COR-L47 (cell line): ENCODE measurements around the gene PEAR1.
"Not testable (repeated sequence)": the region's sequence is repeated elsewhere in the genome, so short reads cannot be mapped to it uniquely, and the experiment has no call there.

ENCODE experiments used
- DNase-seq: peaks from one replicate; lab custom pipeline; 2025; lab: John Stamatoyannopoulos, UW

Gene PEAR1

DNA sequence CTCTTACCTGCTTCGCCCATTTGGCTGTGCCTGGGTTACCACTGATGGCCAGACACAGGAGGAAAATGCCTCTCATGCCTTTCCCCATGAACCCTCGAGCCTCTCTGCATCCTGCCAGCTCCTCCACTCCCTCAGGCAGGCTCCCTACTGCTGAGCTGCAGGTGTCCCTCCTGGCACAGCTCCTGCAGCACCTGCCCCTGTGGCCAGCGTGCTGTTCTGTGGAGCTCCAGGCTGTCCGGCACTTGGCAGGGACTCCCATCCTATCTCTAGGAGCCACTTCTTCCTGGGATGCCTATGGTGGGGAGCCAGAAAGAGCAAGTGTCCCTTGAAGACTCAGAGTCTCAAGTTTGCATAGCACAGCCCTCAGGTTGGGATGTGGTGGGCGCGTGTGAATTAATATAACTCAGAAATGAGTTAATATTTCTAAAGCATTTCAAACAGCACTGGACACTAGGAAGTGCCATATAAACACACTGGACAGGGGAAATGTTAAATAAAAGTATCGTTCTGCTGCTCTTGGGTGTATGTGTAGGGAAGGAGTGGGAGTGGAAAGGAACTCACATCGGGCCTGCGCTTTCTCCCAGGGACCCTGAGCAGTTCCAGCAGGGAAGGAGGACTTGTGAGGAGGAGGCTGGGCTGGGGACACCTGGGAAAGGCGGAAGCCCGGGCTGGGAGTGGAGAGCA lies 29.6 kb downstream of the PEAR1 start:
- peak; percentile 86 for DNase-seq

DNA sequence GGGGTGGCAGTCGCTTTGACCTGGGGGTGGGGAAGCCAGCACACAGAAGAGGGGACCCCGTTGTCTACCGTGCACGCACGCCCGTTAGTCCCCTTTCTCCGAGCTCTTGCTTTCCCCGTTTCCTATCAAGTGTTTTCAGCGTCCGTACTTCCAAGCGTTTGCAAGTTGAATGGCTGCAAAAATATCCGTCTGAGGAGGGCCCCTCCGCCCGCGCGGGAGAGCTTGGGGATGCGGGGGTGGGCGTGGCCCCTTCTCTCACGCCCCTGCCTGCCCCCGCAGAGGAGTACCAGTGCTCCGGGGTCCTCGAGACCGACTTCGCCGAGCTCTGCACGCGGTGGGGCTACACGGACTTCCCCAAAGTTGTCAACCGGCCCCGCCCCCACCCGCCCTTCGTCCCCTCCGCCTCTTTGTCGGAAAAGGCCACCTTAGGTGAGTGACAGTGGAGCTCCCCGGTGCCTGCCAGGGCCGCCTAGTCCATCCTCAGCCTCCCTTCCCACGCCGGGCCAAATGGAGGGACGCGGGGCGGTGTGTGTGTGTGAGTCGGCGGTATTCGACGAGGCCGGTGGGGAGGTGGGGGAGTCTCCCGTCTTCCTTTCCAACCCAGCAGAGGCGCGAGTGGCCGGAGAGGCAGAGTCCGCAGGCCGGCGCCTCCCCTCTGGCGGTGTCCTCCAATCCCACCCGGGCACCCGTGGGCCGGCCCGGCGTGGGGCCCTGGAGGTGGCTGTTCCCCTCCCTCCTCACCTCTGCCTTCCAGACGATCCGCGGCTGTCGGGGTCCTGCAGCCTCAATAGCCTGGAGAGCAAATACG lies 30.4 kb downstream of the PEAR1 start:
- no peak for DNase-seq

DNA sequence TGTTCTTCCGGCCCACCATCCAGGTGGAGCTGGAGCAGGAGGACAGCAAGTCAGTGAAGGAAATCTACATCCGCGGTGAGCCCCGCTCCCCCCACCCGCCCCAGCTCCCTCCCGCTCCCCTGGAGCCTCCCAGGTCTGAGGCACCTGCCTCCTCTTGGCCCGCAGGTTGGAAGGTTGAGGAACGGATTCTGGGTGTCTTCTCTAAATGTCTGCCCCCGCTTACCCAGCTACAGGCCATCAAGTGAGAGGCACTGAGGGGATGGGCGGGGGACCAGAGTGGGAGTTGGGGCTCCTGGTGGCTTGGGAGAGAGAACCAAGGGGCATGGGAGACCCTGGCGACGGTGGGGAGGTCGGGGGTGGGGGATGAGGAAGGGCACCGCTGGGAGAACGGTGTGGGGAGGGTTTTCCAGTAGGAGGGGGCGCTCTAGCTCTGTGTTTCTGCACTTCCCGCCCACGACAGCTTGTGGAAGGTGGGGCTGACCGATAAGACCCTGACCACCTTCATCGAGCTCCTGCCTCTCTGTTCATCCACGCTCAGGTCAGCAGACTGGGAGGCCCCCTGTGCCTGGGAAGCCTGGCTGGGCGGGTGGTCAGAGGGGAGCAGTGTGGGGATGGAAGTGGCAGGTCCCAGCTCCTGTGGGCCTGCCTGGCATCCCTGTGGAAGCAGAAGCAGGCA lies 31.1 kb downstream of the PEAR1 start:
- DNase-seq, result no peak

DNA sequence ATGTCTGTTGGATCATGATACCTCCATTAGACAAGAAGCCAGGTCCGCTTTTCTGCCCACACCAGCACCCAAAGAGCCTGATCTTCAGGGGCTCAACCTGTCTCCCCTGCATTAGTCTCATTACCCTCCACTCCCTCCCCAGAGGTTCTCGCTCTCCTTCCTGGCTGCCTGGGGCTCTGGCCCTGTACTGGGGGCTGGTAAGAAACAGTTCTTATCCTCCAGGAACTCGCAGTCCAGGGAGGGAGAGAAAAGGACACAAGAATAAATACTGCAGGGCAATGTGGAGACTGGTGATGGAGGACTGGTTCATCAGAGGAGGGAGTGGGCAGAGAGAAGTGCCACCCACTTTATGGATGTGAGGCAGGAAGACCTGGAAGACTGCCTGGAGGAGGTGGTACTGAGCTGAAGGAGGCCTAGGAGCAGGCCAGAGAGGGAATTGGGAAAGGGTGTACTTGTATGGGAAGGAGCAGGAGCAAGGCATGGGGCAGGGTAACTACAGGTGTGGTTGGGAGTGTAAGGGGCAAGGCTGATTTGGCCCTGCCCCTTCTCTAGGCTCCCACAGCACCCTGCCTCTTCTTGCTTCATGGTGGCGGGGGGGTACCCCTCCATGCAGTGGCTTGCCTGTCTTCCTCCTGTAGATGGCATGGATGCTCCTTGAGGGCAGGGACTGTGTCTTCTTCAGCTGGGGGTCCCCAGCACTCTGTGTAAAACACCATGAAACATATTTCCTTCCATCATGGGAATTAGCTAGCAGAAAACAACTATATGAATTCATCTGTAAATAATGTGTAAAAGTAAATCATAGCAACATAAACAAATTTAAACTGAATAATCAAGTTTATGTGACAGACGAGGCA lies 31.9 kb downstream of the PEAR1 start:
- no peak for DNase-seq

DNA sequence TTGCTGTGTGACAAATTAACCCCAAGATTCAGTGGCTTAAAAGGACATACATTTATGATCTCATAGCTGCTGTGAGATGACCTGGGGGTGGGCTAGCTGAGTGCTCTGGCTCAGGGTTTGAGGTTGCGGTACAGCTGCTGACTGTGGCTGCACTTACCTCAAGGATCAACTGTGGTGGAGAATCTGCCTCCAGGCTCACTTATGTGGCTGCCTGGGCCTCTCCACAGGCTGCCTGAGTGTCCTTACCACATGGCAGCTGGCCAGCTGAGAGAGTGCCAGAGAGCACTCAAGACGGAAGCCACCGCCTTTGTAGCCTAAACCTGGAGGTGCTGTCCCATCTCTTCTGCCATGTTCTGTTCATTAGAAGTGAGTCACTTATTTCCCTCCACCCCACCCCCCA lies 32.7 kb downstream of the PEAR1 start:
- peak; percentile 81 for DNase-seq

DNA sequence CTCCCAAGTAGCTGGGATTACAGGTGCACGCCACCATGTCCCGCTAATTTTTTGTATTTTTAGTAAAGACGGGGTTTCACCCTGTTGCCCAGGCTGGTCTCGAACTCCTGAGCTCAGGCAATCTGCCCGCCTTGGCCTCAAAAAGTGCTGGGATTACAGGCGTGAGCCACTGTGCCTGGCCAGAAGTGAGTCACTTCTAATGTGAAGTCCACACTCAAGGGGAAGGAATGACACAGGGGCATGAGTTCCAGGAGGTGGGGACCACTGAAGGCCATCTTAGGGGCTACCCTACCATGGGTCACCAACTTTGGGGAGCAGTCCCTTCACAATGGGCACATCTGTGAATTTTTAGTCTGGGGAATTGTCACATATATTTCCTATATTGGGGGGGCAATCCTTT lies 33.2 kb downstream of the PEAR1 start:
- not testable (repeated sequence) for DNase-seq

DNA sequence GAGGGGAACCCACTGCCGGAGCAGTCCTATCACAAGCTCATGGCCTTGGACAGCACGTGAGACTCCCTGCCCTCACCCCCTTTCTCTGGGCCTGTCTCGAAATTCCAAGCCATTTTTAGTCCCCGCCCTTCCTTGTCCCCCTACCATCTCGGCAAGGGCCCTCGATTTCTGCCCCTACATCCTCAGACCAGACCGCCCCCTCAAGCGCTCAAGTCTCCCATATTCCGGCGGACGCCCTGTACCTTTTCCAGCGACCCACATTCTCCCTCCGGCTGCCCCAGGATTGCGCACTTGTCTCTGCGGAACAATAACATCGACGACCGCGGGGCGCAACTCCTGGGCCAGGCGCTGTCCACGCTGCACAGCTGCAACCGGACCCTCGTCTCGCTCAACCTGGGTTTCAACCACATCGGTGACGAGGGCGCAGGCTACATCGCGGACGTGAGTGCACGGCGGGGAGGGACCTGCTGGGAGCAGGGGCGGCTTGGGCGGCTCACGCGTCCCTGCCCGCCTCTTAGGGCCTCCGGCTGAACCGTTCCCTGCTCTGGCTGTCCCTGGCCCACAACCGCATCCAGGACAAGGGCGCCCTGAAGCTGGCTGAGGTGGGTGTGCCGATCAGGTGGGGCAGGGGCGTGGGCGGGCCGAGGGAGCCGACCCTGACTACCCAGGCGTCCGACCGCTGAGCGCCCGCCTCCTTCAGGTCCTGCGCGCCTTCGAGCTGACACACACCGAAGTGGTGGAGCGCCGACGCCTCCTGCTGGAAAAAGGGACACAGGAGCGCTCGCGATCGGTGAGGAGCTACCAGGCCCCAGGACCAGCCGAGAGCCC lies 33.9 kb downstream of the PEAR1 start:
- peak; percentile 77 for DNase-seq

DNA sequence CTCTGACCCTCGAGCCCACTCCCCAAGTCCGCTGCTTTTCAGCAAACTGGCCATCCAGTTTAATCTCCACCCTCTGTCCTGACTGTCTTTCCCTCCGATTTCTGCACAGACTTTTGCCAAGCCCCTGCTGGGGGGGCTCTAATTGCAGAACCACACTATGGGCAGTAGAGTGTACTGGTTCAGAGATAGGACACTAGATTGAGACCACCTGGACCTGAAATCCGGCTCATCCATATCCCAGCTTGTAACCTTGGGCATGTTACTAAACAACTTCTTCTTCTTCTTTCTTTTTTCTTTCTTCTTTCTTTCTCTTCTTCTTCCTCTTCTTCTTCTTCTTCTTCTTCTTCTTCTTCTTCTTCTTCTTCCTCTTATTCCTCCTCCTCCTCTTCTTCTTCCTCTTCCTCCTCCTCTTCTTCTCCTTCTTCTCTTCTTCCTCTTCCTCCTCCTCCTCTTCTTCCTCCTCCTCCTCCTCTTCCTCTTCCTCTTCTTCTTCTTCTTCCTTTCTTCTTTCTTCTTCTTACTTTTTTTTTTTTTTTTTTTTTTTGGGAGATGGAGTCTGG lies 34.6 kb downstream of the PEAR1 start:
- DNase-seq, result no peak

DNA sequence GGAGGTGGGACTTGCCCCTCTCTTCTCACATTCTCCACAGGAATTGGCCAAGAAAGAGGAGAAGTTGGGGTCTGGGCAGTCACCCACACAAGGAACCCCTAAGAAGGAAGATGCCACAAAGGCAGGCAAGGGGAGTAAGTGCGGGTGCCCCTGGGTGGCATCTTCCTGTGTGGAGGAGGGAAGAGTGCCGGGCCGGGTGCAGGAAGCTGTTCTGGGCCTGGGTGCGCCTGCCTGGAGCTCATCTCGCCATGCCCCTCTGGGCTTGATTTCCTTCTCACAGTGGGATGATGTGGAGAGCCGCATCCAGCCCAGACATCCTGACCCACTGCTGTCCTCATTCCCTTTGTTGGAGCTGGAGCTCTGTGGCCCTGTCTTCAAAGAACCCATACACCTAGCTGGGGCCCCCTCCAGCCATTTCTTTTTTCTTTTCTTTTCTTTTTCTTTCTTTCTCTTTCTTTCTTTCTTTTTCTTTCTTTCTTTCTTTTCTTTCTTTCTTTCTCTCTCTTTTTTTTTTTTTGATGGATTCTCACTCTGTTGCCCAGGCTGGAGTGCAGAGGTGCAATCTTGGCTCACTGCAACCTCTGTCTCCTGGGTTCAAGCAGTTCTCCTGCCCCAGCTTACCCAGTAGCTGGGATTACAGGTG lies 36.2 kb downstream of the PEAR1 start:
- no peak for DNase-seq

DNA sequence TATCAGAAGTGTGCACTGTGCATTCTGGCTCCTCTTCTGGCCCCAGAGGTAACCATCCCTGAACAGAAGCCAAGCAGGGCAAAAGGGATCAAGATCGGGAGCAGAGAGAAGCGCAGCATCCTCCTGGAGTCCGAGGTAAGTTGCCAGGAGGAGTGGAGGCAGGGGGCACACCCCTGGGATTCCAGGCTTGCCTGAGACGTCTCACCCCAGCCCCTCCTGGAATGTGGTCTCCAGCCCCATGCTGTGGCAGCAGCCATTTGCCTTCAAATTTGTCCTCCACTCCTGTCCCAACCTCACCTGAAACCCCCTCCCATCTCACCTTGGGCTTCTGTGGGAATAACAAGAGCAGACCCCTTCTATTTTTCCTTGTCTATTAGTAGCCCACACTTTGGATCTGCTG lies 37.0 kb downstream of the PEAR1 start:
- no peak for DNase-seq

DNA sequence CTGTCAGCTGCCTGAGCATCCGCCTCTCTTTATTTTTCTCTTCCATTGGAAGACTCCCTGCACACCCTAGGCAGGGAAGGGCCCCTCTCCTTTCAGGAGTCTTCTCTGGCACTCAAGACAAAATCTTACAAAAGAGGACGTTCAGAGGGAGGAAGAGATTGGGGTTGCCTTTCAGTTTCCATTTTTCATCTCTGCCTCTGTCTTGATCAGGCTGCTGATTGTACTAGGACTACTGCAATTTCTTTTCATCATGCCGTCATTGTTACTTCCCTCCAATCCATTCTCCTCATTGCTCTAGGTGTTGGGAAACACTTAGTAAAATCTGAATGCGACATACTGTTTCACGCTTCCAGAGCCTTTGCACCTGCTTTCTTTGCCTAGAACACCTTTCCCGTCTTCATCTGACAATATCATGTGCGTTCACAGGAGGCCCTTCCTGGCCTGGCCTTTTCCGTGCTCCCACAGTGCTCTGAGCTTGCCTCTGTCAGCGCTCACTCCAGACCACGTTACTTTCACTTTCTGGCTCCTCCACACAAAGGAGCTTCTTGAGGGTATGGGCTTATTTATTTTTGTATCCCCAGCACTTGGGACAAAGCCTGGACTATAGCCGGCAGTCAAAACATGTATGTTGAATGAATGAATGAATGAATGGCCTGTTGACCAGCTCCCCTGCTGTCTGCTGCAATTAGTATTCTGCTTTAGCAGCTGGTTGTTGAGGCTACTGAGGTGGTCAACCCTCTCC lies 37.9 kb downstream of the PEAR1 start:
- DNase-seq, result no peak

DNA sequence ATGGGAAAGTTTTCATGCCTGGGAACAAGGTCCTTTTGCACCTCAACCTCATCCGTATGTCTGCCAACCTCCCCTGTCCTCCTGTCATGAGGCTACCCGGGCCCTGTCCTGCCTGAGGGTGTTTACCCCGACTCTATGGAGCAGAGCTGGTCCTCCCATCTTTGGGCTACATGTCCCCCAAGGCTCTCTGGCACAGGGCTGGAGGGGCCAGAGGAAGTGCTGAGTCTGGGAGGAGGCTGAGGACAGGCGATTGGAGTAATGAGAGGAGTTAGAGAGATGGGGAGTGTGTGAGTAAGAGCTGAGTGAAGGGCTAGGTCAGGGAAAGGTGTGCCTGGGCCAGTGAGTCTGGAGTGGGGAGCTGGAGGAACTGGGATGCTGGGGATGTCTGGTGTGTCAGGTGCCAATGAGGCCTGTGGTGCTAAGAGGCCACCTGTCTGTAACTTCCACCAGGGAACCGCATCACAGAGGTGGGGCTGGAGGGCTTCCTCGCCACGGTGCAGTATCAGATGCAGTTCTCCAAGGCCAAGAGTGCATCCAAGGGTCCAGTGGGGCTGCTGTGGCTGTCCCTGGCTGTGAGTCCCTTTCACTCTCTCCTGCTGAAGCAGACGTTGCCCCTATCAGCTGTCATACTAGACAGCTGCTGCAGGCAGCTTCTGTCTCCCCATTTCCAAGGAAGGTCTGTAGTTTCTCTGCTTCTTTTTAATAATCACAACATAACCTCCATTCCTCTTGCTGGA lies 38.6 kb downstream of the PEAR1 start:
- DNase-seq, result no peak

DNA sequence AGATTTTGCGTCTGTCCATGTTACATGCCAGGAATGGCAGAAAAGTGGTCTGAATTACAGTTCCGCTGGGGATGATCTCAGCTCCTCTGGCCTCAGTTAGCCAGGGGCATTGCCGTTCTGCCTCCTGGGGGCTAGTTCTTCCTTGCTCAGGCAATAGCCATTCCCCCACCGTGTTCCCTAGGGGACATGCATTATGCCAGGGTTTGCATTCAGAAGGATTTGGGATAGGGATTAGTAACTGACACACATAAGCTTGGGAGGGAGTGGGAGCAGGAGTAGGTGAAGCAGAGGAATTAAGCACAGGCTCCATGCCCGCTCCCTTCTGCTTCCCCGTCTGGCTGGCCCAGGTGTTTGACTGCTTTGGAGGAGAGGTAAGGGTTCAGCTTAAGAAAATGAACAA lies 39.6 kb downstream of the PEAR1 start:
- DNase-seq, result no peak

DNA sequence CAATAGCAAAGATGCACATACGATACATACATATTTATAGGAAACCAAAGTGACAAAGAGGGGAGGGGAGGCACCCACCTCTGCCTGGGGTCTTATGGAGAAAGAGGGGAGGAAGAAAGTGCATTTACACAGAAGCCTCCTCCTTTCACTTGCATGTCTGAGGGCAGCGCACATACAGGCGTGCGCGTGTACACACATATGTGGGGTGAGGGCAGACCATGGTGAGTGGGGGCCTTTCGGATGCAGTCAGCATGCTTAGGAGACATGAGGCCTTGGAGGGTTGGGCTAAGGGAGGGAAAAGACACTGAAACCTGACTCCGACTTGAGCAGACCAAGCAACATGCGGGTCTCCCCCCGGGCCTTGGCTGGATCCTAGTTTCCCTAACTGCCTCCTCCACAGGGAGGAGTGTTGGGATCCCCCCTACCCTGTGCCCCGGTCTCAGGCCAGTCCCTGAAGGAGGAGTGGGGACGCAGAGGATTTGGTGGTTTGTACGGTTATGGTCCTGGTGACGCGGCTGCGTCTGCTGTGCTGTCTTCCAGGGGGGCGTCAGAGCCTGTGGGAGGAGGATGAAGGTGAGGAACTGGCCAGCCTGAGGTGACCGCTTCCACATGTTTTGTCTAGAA lies 42.1 kb downstream of the PEAR1 start:
- no peak for DNase-seq

DNA sequence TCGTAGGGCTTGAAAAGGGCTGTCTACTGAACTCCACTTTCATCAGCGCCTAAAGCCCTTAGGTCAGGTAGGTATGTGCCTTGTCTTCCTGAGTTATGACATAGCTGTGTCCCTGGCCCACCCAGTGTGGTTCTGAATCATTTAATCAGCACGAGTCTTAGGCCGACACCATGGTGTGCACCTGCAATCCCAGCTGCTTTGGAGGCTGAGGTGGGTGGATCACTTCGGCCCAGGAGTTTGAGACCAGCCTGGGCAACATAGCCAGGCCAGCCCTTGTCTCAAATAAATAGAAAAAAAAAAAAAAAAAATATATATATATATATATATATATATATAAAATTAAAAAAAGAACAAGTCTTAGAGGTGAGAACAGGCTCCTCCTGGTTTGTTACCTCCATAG lies 42.7 kb downstream of the PEAR1 start:
- no peak for DNase-seq

DNA sequence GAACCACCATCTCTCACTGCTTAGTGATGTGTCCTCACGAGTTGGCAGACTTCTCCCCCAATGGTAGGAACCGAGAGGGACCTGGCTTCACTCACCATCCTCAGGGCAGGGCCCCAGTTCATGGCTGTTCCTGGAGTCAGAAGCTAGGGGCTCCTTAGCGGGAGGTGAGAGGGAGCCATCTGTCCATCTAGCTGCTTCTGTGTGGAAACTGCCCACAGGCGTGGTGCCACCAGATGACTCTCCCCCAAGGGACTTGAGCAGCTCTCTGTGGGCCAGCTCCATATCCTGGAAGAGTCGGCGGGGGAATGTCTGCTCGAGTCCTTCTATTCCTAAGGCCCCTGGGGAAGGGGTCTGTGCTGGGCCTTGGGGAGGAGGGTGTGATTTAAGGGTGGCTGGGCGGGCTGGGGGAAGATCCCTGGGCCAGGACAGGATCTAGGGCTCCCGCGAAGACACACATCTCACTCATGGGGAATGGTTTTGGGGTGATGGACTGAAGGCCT lies 43.3 kb downstream of the PEAR1 start:
- no peak for DNase-seq

DNA sequence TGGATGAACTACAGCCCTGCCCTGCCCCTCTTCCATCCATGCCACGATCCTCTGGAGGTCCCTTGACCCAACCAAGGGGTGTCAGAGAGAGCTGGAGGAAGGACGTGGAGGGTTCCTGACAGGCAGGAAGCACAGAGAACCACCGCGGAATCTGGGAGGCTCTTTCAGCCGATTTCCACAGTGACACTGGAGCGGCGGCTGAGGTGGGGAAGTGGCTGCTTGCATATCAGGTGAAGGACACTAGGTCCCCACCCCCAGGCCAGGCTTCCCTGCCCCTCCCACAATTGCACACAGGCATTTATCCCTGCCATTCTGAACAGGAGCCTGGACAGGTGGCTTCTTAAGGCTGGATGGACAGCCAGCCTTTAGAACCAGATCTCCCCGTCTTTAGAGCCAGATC lies 44.4 kb downstream of the PEAR1 start:
- no peak for DNase-seq

DNA sequence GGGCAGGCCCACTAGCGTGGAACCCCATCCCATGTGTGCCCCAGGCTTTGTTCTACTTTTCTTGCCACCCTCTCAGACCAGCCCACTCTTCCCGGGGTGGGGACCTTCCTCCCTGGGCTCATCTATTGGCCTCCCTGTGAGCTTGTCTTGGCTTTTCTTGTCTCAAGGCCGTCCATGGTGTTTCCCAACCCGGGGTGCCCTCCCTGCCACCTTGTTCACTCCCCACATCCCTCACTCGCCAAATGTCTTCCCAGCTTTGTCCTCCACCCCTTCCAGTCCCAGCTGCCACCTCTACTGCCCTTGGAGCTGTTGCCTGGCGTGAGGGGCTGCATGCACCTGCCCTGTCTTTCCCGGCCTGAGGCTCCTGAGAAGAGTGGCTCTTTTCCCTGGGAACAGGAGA lies 45.3 kb downstream of the PEAR1 start:
- no peak for DNase-seq
